Caki2 (cell line): ENCODE results near the gene PCED1A. TPM values are rescaled to one million over a fixed set of nuclear protein-coding genes. Genes with fewer than 3 reads are reported as not detected.
A peak's percentile ranks its signal among the peaks of the same experiment; 100 is the strongest.

ENCODE experiments used
- DNase-seq: peaks from one replicate; pipeline ENCODE4 v3.0.0-alpha.2; 2015; ENCODE audit warnings: low read depth
- in situ Hi-C: cut with HindIII; loops from 2 replicates; pipeline ENCODE4 v1.10.0; 2016; ENCODE audit warnings: low sequenced_read_pairs, low pct_unique_long_range_greater_than_20kb, mixed read lengths
- total RNA-seq: library from RNA; depleted of rRNA; stranded (reverse); fragments of >200 nt; shearing (Covaris generic); gene quantifications from 2 replicates; pipeline ENCODE4 v1.2.3, GENCODE V29; 2014; ENCODE audit warnings: low replicate concordance

PCED1A gene
- total RNA-seq, 1 experiment from 2014 or later = 31.8 TPM

GRCh38 chr20:2869381-2869780, 28.9 kb upstream of the PCED1A start:
- in situ Hi-C loops = no loop called here

GRCh38 chr20:2867081-2867864, 26.8 kb upstream of the PCED1A start:
- in situ Hi-C loops = no loop called here
- no peak for DNase-seq

More at GRCh38 chr20:2869381-2869780, 28.9 kb upstream of the PCED1A start:
- DNase-seq = no peak

- in situ Hi-C loops = no loop called here
- DNase-seq = no peak
Measured at GRCh38 chr20:2866236-2866635, 25.8 kb upstream of the PCED1A start.

GRCh38 chr20:2865630-2866029, 25.2 kb upstream of the PCED1A start:
- in situ Hi-C loops = no loop called here

GRCh38 chr20:2865101-2865500, 24.6 kb upstream of the PCED1A start:
- DNase-seq = no peak
- in situ Hi-C loops = no loop called here

More at GRCh38 chr20:2865630-2866029, 25.2 kb upstream of the PCED1A start:
- no peak for DNase-seq

- in situ Hi-C loops = no loop called here
- DNase-seq = no peak
Measured at GRCh38 chr20:2864626-2865025, 24.2 kb upstream of the PCED1A start.

- in situ Hi-C loops = no loop called here
Measured at GRCh38 chr20:2859330-2860121, 19.1 kb upstream of the PCED1A start.

GRCh38 chr20:2858591-2858990, 18.1 kb upstream of the PCED1A start:
- DNase-seq = no peak
- in situ Hi-C loops = no loop called here

More at GRCh38 chr20:2859330-2860121, 19.1 kb upstream of the PCED1A start:
- no peak for DNase-seq

GRCh38 chr20:2851086-2851485, 10.6 kb upstream of the PCED1A start:
- DNase-seq = no peak
- in situ Hi-C loops = no loop called here

GRCh38 chr20:2849529-2849928, 9.1 kb upstream of the PCED1A start:
- DNase-seq = no peak
- in situ Hi-C loops = no loop called here

- no peak for DNase-seq
- in situ Hi-C loops = no loop called here
Measured at GRCh38 chr20:2847802-2848201, 7.3 kb upstream of the PCED1A start.

GRCh38 chr20:2846698-2847097, 6.2 kb upstream of the PCED1A start:
- DNase-seq = no peak
- in situ Hi-C loops = no loop called here

- no peak for DNase-seq
- in situ Hi-C loops = no loop called here
Measured at GRCh38 chr20:2845607-2846006, 5.2 kb upstream of the PCED1A start.

GRCh38 chr20:2840967-2841531, 594 bp upstream of the PCED1A start:
- in situ Hi-C loops = no loop called here
- peak; percentile 37 for DNase-seq

GRCh38 chr20:2839732-2840137, 720 bp downstream of the PCED1A start:
- DNase-seq = no peak
- in situ Hi-C loops = no loop called here

GRCh38 chr20:2838847-2839671, 1.4 kb downstream of the PCED1A start:
- in situ Hi-C loops = no loop called here
- no peak for DNase-seq

- DNase-seq = no peak
- in situ Hi-C loops = no loop called here
Measured at GRCh38 chr20:2838170-2838797, 2.2 kb downstream of the PCED1A start.
